GM12878 (cell line): ENCODE measurements around the gene CARD14. TPM values are rescaled to one million over a fixed set of nuclear protein-coding genes. Genes with fewer than 3 reads are reported as not detected.

Experiments
- BACH1 ChIP-seq: fragments of 450-650 bp; IDR thresholded peaks from 2 replicates; pipeline ENCODE4 v1.6.1; 2017; ENCODE audit warnings: mild to moderate bottlenecking, borderline replicate concordance
- BRCA1 ChIP-seq: IDR thresholded peaks from 2 replicates; pipeline ENCODE4 v1.6.1; 2011; ENCODE audit warnings: low read depth, low read length, improper control_type of control experiment
- CBX5 ChIP-seq: sonication (generic); IDR thresholded peaks from 2 replicates; pipeline ENCODE4 v1.6.1; 2016; ENCODE audit warnings: low read depth, moderate library complexity, mild to moderate bottlenecking, inconsistent platforms
- CHD4 ChIP-seq: fragments of 200-600 bp; sonication (generic); IDR thresholded peaks from 2 replicates; pipeline ENCODE4 v1.6.1; 2016; ENCODE audit warnings: mild to moderate bottlenecking
- E2F4 ChIP-seq: IDR thresholded peaks from 2 replicates; pipeline ENCODE4 v1.6.1; 2012; ENCODE audit warnings: low read depth, low read length, improper control_type of control experiment
- E2F8 ChIP-seq: fragments of 450-650 bp; IDR thresholded peaks from 2 replicates; pipeline ENCODE4 v1.6.1; 2018; ENCODE audit warnings: mild to moderate bottlenecking, low read depth, moderate library complexity; ENCODE audit not compliant: partially characterized antibody
- EED ChIP-seq: sonication (generic); IDR thresholded peaks from 2 replicates; pipeline ENCODE4 v1.6.1; 2016; ENCODE audit warnings: antibody characterized with exemption, low read depth
- EP300 ChIP-seq, 2 experiments: fragments of 150-350 bp in 1 of 2; IDR thresholded peaks; 2 replicates each; pipeline ENCODE4 v1.6.1; 2011 to 2012; ENCODE audit warnings: low read depth in 2 of 2, low read length in 2 of 2, borderline replicate concordance in 1 of 2, improper control_type of control experiment in 1 of 2, inconsistent platforms in 1 of 2; ENCODE audit not compliant: control insufficient read depth in 1 of 2
- GABPA ChIP-seq: IDR thresholded peaks from 2 replicates; pipeline ENCODE4 v1.6.1; 2014; ENCODE audit warnings: antibody characterized with exemption, low read depth, mild to moderate bottlenecking, inconsistent platforms
- IKZF1 ChIP-seq: fragments of 450-650 bp; conservative IDR thresholded peaks from 2 replicates; pipeline ENCODE4 v1.6.1; 2017; ENCODE audit warnings: antibody characterized with exemption, mild to moderate bottlenecking
- IRF4 ChIP-seq: IDR thresholded peaks from 2 replicates; pipeline ENCODE4 v1.6.1; 2011; ENCODE audit warnings: low read depth, low read length
- NFXL1 ChIP-seq: fragments of 450-650 bp; IDR thresholded peaks from 2 replicates; pipeline ENCODE4 v1.6.1; 2017; ENCODE audit warnings: antibody characterized with exemption, mild to moderate bottlenecking, borderline replicate concordance
- POLR2AphosphoS5 ChIP-seq: IDR thresholded peaks from 2 replicates; pipeline ENCODE4 v1.6.1; 2011; ENCODE audit warnings: mild to moderate bottlenecking, low read length, inconsistent platforms
- RAD51 ChIP-seq: fragments of 450-650 bp; IDR thresholded peaks from 2 replicates; pipeline ENCODE4 v1.6.1; 2016; ENCODE audit warnings: moderate library complexity, mild to moderate bottlenecking, inconsistent platforms
- RBBP5 ChIP-seq: fragments of 200-600 bp; sonication (generic); conservative IDR thresholded peaks from 2 replicates; pipeline ENCODE4 v1.6.1; 2016
- SIX5 ChIP-seq: IDR thresholded peaks from 2 replicates; pipeline ENCODE4 v1.6.1; 2011; ENCODE audit warnings: mild to moderate bottlenecking, low read depth, low read length, moderate library complexity; ENCODE audit not compliant: severe bottlenecking
- SKIL ChIP-seq: fragments of 450-650 bp; IDR thresholded peaks from 2 replicates; pipeline ENCODE4 v1.6.1; 2017; ENCODE audit warnings: mild to moderate bottlenecking, low read depth, inconsistent platforms; ENCODE audit not compliant: poor library complexity, severe bottlenecking
- SMARCA5 ChIP-seq: fragments of 450-650 bp; IDR thresholded peaks from 2 replicates; pipeline ENCODE4 v1.6.1; 2017; ENCODE audit warnings: mild to moderate bottlenecking
- SREBF2 ChIP-seq: IDR thresholded peaks from 2 replicates; pipeline ENCODE4 v1.6.1; 2012; ENCODE audit warnings: mild to moderate bottlenecking, low read length
- TBL1XR1 ChIP-seq: IDR thresholded peaks from 2 replicates; pipeline ENCODE4 v1.6.1; 2012; ENCODE audit warnings: low read depth, low read length, improper control_type of control experiment
- WRNIP1 ChIP-seq: IDR thresholded peaks from 2 replicates; pipeline ENCODE4 v1.6.1; 2011; ENCODE audit warnings: low read depth, low read length, improper control_type of control experiment, borderline replicate concordance
- ZNF207 ChIP-seq: fragments of 450-650 bp; IDR thresholded peaks from 2 replicates; pipeline ENCODE4 v1.6.1; 2014; ENCODE audit warnings: antibody characterized with exemption, mild to moderate bottlenecking, borderline replicate concordance
- ZZZ3 ChIP-seq: IDR thresholded peaks from 2 replicates; pipeline ENCODE4 v1.6.1; 2011; ENCODE audit warnings: low read depth; ENCODE audit not compliant: control insufficient read depth, insufficient read length
- polyA plus RNA-seq, 11 experiments: library from polyadenylated mRNA; depleted of rRNA in 4 of 11; unstranded in 6 of 11; stranded (reverse) in 5 of 11; fragments of >200 nt; fragmentation: Nextera tagmentation in 4 of 11; fragmentation: Illumina TruSeq in 1 of 11; extraction: Ambion mirVana in 4 of 11; extraction: Trizol in 1 of 11; gene quantifications; 1 replicate in 1 of 11; 2 replicates in 10 of 11; pipeline versions ENCODE4 v1.2.1 to v1.2.3, GENCODE V29; 2011 to 2016; ENCODE audit warnings: inconsistent platforms in 2 of 11, missing spikeins in 2 of 11, low read depth in 1 of 11
- total RNA-seq, 4 experiments: library from RNA; depleted of rRNA in 3 of 4; stranded (reverse); fragments of >200 nt in 3 of 4; fragmentation: Illumina TruSeq in 1 of 4; extraction: Trizol in 1 of 4; gene quantifications; 2 replicates each; pipeline versions ENCODE4 v1.2.1 to v1.2.3, GENCODE V29; 2013 to 2021
- TF ChIP-seq, protein P1 (sequence below): fragments of 450-650 bp; IDR thresholded peaks from 2 replicates; pipeline ENCODE4 v1.6.1; 2016; ENCODE audit warnings: mild to moderate bottlenecking

Gene CARD14
- total and polyA plus RNA-seq, 10 of the 15 experiments (the other 5 are each of a cell fraction or from before 2014, with no cell fraction given), result 0.08 to 0.15 TPM; not detected in 8

- TF ChIP-seq TBL1XR1, result no peak
- TF ChIP-seq IRF4, result no peak
- no peak for TF ChIP-seq E2F4
- 0 out of 2 replicates have a peak, but pooled peaks have one; percentile 12 for TF ChIP-seq WRNIP1
- TF ChIP-seq CHD4, result no peak
- TF ChIP-seq SIX5, result no peak
- TF ChIP-seq NFXL1, result no peak
- no peak; the same call in 1 of the 2 replicates for TF ChIP-seq EED
- no peak for TF ChIP-seq SREBF2
- no peak for TF ChIP-seq SMARCA5
- TF ChIP-seq CBX5, result no peak
- TF ChIP-seq RBBP5, result no peak
- TF ChIP-seq E2F8, result no peak
- TF ChIP-seq GABPA, result 0 out of 2 replicates have a peak, but pooled peaks have one; percentile 49
- no peak for TF ChIP-seq ZNF207
- TF ChIP-seq IKZF1, result no peak; the same call in 1 of the 2 replicates
- TF ChIP-seq, protein P1, sequence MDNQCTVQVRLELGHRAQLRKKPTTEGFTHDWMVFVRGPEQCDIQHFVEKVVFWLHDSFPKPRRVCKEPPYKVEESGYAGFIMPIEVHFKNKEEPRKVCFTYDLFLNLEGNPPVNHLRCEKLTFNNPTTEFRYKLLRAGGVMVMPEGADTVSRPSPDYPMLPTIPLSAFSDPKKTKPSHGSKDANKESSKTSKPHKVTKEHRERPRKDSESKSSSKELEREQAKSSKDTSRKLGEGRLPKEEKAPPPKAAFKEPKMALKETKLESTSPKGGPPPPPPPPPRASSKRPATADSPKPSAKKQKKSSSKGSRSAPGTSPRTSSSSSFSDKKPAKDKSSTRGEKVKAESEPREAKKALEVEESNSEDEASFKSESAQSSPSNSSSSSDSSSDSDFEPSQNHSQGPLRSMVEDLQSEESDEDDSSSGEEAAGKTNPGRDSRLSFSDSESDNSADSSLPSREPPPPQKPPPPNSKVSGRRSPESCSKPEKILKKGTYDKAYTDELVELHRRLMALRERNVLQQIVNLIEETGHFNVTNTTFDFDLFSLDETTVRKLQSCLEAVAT, result 0 out of 2 replicates have a peak, but pooled peaks have one; percentile 53
- no peak for TF ChIP-seq BRCA1
- TF ChIP-seq POLR2AphosphoS5, result peak; percentile 55; the same call in 1 of the 2 replicates
- TF ChIP-seq EP300 (IDR thresholded peaks at IDR 0.05; ENCODE audit: borderline replicate concordance in 1 of 2, control insufficient read depth in 1 of 2, low read depth in 2 of 2, low read length in 2 of 2), result peak; percentile 41 to 63; a peak in 2 of 4 replicates
- no peak for TF ChIP-seq ZZZ3
- TF ChIP-seq SKIL, result peak; percentile 91
- no peak for TF ChIP-seq BACH1
- peak; percentile 10; the same call in 1 of the 2 replicates for TF ChIP-seq RAD51
Observed at GRCh38 chr17:80219013-80219762, 49.4 kb downstream of the CARD14 start (continued).
